ENCODE measurements around the gene TLR9. TPM values are rescaled to one million over a fixed set of nuclear protein-coding genes. Genes with fewer than 3 reads are reported as not detected.

TLR9 gene
- total and polyA plus RNA-seq, 9 of the 15 experiments (the other 6 are each of a cell fraction or from before 2014, with no cell fraction given): not detected

- H3K4me2 ChIP-seq (ENCODE audit: insufficient read depth, low read length): no peak overlapping the region
- no peaks in the 10 kb centered on the region; the same call in 2 of the 3 replicates for H3K79me2 ChIP-seq (ENCODE audit: control insufficient read depth, insufficient read depth, low read length)
- H4K20me1 ChIP-seq (replicated peaks; ENCODE audit: control insufficient read depth, insufficient read depth, low read length): 0 out of 2 replicates have a peak, but pooled peaks cover 6% of the 10 kb centered on the region
- H3K9ac ChIP-seq (ENCODE audit: insufficient read depth in 1 of 2, low read depth in 2 of 2, low read length in 2 of 2): no peak overlapping the region
- no peaks in the 10 kb centered on the region for H3K27me3 ChIP-seq (ENCODE audit: control insufficient read depth in 2 of 2, insufficient read depth in 2 of 2, low read length in 2 of 2)
- no peaks in the 10 kb centered on the region for H3K9me3 ChIP-seq (replicated peaks; ENCODE audit: control insufficient read depth, insufficient read depth, low read depth, low read length)
- intact Hi-C loops (cut with micrococcal nuclease): no loop called here
- WGBS (ENCODE audit: insufficient coverage, low coverage, missing lambda C conversion rate): 87% methylated on average over 11 of the region's 12 CpGs
- peaks cover 0 to 10% of the 10 kb centered on the region in 2 experiments; a peak in 4 of 5 replicates for H3K4me1 ChIP-seq (replicated peaks in 1 of 2; ENCODE audit: control insufficient read depth in 2 of 2, insufficient read depth in 2 of 2, low read length in 2 of 2)
- peaks cover 81% of the 10 kb centered on the region for H3K36me3 ChIP-seq (ENCODE audit: control insufficient read depth, insufficient read depth, low read length)
- H2AFZ ChIP-seq (ENCODE audit: low read depth, low read length): no peak overlapping the region
- no peaks in the 10 kb centered on the region for H3K9me1 ChIP-seq (ENCODE audit: control insufficient read depth, insufficient read depth, low read length)
- DNase-seq (ENCODE audit: extremely low read depth in 1 of 4, low spot score in 3 of 4) (no peak), FAIRE-seq (no peak), ATAC-seq (peak; percentile 64)
- BruUV-seq (replicated peaks): no TSS peak
- H3K4me3 ChIP-seq: no peak overlapping the region
- ChIA-PET POLR2A (interaction anchor here (0.6 to 1.3 kb wide), 5 partner anchors 9 to 258 kb away, joined by 3 to 5 read pairs (median 3); partner anchors contain the start of gene RPL29), CTCF (ENCODE audit: low intra/inter-chr PET ratio) (no interaction called here)
- in situ Hi-C loops (cut with MboI): no loop called here
- H3K27ac ChIP-seq (ENCODE audit: extremely low read depth, low read depth, low read length): no peak overlapping the region
- TF ChIP-seq ZNF384 (IDR thresholded peaks at IDR 0.05; ENCODE audit: low read depth, low read length): 0 out of 2 replicates have a peak, but pooled peaks have one; percentile 32
- no peak for TF ChIP-seq HIVEP1 (CRISPR knock-in tag; IDR thresholded peaks at IDR 0.05)
- no peak for TF ChIP-seq PATZ1 (CRISPR knock-in tag; IDR thresholded peaks at IDR 0.05; ENCODE audit: borderline replicate concordance)
- TF ChIP-seq ZBTB9 (CRISPR knock-in tag; IDR thresholded peaks at IDR 0.05): no peak
- TF ChIP-seq RHOXF2B (CRISPR knock-in tag; conservative IDR thresholded peaks at IDR 0.05): no peak
- TF ChIP-seq SNAPC5 (CRISPR knock-in tag; IDR thresholded peaks at IDR 0.05): no peak
- TF ChIP-seq ZNF77 (CRISPR knock-in tag; IDR thresholded peaks at IDR 0.05): no peak
- TF ChIP-seq PKNOX1 (IDR thresholded peaks at IDR 0.05): peak; percentile 29; the same call in 1 of the 2 replicates
- no peak for TF ChIP-seq ZNF830 (CRISPR knock-in tag; IDR thresholded peaks at IDR 0.05)
- no peak for TF ChIP-seq TGIF2 (CRISPR knock-in tag; IDR thresholded peaks at IDR 0.05)
- no peak for TF ChIP-seq POLR3A (IDR thresholded peaks at IDR 0.05; ENCODE audit: borderline replicate concordance, extremely low read depth, insufficient read depth, insufficient read length)
- no peak for TF ChIP-seq CBFA2T2 (conservative IDR thresholded peaks at IDR 0.05)
- peak; percentile 33 for TF ChIP-seq MEIS2 (IDR thresholded peaks at IDR 0.05; ENCODE audit: partially characterized antibody)
- TF ChIP-seq POLR2AphosphoS2 (IDR thresholded peaks at IDR 0.05; ENCODE audit: low read length): peak; percentile 70; the same call in 1 of the 2 replicates
- TF ChIP-seq HINFP (tag; conservative IDR thresholded peaks at IDR 0.05; ENCODE audit: low read depth): no peak
These were observed 28.2 kb upstream of the TLR9 start for GRCh38 chr3:52253314-52254304.

Measured in K562 (cell line).